Colon (tissue), 2 donors: ENCODE results near the gene ZSCAN5A.
"Not testable (repeated sequence)": the region's sequence is repeated elsewhere in the genome, so short reads cannot be mapped to it uniquely, and the experiment has no call there.

Source experiments
- FAIRE-seq: peaks from 2 replicates; lab custom pipeline; 2012; peaks lifted over from hg19 to GRCh38; lab: Jason Lieb, UNC
- donor health status: control.
- donor health status: control.

ZSCAN5A gene

GRCh38 chr19:56314381-56315076 is at the start of gene ZSCAN5A:
Gene ZSCAN5A (minus strand): TSS chr19:56314839. CDS start chr19:56225046, 89,793 bp downstream.
- FAIRE-seq, result no peak

- FAIRE-seq, result no peak
These were observed 46.2 kb upstream of the ZSCAN5A start for GRCh38 chr19:56360841-56361240.

GRCh38 chr19:56356944-56357343 is 42.3 kb upstream of the ZSCAN5A start:
- no peak for FAIRE-seq

- FAIRE-seq, result peak; percentile 5
These were observed 40.9 kb upstream of the ZSCAN5A start for GRCh38 chr19:56355517-56355916.

- FAIRE-seq, result no peak
These were observed 36.6 kb upstream of the ZSCAN5A start for GRCh38 chr19:56351208-56351607.

- peak; percentile 57 for FAIRE-seq
These were observed 35.9 kb upstream of the ZSCAN5A start for GRCh38 chr19:56350416-56351045.

GRCh38 chr19:56348289-56348877 is 33.7 kb upstream of the ZSCAN5A start:
- no peak for FAIRE-seq

- no peak for FAIRE-seq
These were observed 32.6 kb upstream of the ZSCAN5A start for GRCh38 chr19:56347163-56347778.

- peak; percentile 36 for FAIRE-seq
These were observed 27.3 kb upstream of the ZSCAN5A start for GRCh38 chr19:56341948-56342347.

GRCh38 chr19:56339031-56339430 is 24.4 kb upstream of the ZSCAN5A start:
- not testable (repeated sequence) for FAIRE-seq

GRCh38 chr19:56337077-56337476 is 22.4 kb upstream of the ZSCAN5A start:
- not testable (repeated sequence) for FAIRE-seq

GRCh38 chr19:56335371-56335770 is 20.7 kb upstream of the ZSCAN5A start:
- not testable (repeated sequence) for FAIRE-seq

GRCh38 chr19:56333506-56333905 is 18.9 kb upstream of the ZSCAN5A start:
- FAIRE-seq, result no peak

GRCh38 chr19:56332695-56333094 is 18.1 kb upstream of the ZSCAN5A start:
- FAIRE-seq, result no peak

GRCh38 chr19:56324436-56324835 is 9.8 kb upstream of the ZSCAN5A start:
- no peak for FAIRE-seq

- FAIRE-seq, result no peak
These were observed 7.4 kb upstream of the ZSCAN5A start for GRCh38 chr19:56321989-56322440.

GRCh38 chr19:56321254-56321988 is 6.8 kb upstream of the ZSCAN5A start:
- no peak for FAIRE-seq

GRCh38 chr19:56319991-56320390 is 5.4 kb upstream of the ZSCAN5A start:
- FAIRE-seq, result no peak

GRCh38 chr19:56317749-56318148 is 3.1 kb upstream of the ZSCAN5A start:
- FAIRE-seq, result no peak

GRCh38 chr19:56316728-56317127 is 2.1 kb upstream of the ZSCAN5A start:
- FAIRE-seq, result no peak

- FAIRE-seq, result peak; percentile 55
These were observed 614 bp upstream of the ZSCAN5A start for GRCh38 chr19:56315077-56315828.
